ENCODE results near the gene CCNG1.

GRCh38 chr5:163397354-163397753, 40.0 kb upstream of the CCNG1 start:
- TF ChIP-seq PATZ1 (CRISPR knock-in tag; IDR thresholded peaks at IDR 0.05; ENCODE audit: borderline replicate concordance) (no peak), CREB5 (CRISPR knock-in tag; IDR thresholded peaks at IDR 0.05; ENCODE audit: low read depth) (no peak)
